Germinal center (tissue), 1 donor: ENCODE data around the gene RPL37.
A peak's percentile ranks its signal among the peaks of the same experiment; 100 is the strongest.
"Not testable (repeated sequence)": the region's sequence is repeated elsewhere in the genome, so short reads cannot be mapped to it uniquely, and the experiment has no call there.

Source experiments
- DNase-seq: peaks from one replicate; pipeline ENCODE4 v3.0.0; 2012; ENCODE audit warnings: mixed read lengths, low spot score

The RPL37 gene

GRCh38 chr5:40833712-40834229, 1.3 kb downstream of the RPL37 start:
- DNase-seq, result no peak

- no peak for DNase-seq
Measured at GRCh38 chr5:40832345-40832744, 2.7 kb downstream of the RPL37 start.

- no peak for DNase-seq
Measured at GRCh38 chr5:40831346-40832210, 3.4 kb downstream of the RPL37 start.

GRCh38 chr5:40829748-40830533, 5.1 kb downstream of the RPL37 start:
- DNase-seq, result no peak

- DNase-seq, result no peak
Measured at GRCh38 chr5:40828690-40829661, 6.0 kb downstream of the RPL37 start.

GRCh38 chr5:40828021-40828631, 6.9 kb downstream of the RPL37 start:
- no peak for DNase-seq

GRCh38 chr5:40827188-40827977, 7.6 kb downstream of the RPL37 start:
- no peak for DNase-seq

- DNase-seq, result no peak
Measured at GRCh38 chr5:40826489-40827187, 8.4 kb downstream of the RPL37 start.

- not testable (repeated sequence) for DNase-seq
Measured at GRCh38 chr5:40825461-40826043, 9.5 kb downstream of the RPL37 start.

GRCh38 chr5:40823459-40823858, 11.6 kb downstream of the RPL37 start:
- no peak for DNase-seq

GRCh38 chr5:40813698-40814281, 21.2 kb downstream of the RPL37 start:
- no peak for DNase-seq

GRCh38 chr5:40812125-40812524, 22.9 kb downstream of the RPL37 start:
- no peak for DNase-seq

- no peak for DNase-seq
Measured at GRCh38 chr5:40801771-40802562, 33.1 kb downstream of the RPL37 start.

- DNase-seq, result no peak
Measured at GRCh38 chr5:40799258-40799657, 35.8 kb downstream of the RPL37 start.

- DNase-seq, result no peak
Measured at GRCh38 chr5:40798801-40799210, 36.2 kb downstream of the RPL37 start.

GRCh38 chr5:40798012-40798800, 36.8 kb downstream of the RPL37 start, which contains the start of gene PRKAA1:
Gene PRKAA1 (minus strand): TSS chr5:40798374. CDS start chr5:40798189, 185 bp downstream.
- peak; percentile 89 for DNase-seq
